Stimulated activated CD4-positive, alpha-beta T cell treated with anti-CD3 and anti-CD28 coated beads, TNF-alpha, amount 100 ng/mL, for 1 hour (primary cell): ENCODE measurements around the gene CORO2A.
"Not testable (repeated sequence)": the region's sequence is repeated elsewhere in the genome, so short reads cannot be mapped to it uniquely, and the experiment has no call there.

Experiments used
- DNase-seq, 3 donors: peaks; one replicate each; pipeline ENCODE4 v3.0.0-alpha.2; 2020; ENCODE audit warnings: low read depth in 3 of 3, low spot score in 1 of 3

Gene CORO2A

DNA sequence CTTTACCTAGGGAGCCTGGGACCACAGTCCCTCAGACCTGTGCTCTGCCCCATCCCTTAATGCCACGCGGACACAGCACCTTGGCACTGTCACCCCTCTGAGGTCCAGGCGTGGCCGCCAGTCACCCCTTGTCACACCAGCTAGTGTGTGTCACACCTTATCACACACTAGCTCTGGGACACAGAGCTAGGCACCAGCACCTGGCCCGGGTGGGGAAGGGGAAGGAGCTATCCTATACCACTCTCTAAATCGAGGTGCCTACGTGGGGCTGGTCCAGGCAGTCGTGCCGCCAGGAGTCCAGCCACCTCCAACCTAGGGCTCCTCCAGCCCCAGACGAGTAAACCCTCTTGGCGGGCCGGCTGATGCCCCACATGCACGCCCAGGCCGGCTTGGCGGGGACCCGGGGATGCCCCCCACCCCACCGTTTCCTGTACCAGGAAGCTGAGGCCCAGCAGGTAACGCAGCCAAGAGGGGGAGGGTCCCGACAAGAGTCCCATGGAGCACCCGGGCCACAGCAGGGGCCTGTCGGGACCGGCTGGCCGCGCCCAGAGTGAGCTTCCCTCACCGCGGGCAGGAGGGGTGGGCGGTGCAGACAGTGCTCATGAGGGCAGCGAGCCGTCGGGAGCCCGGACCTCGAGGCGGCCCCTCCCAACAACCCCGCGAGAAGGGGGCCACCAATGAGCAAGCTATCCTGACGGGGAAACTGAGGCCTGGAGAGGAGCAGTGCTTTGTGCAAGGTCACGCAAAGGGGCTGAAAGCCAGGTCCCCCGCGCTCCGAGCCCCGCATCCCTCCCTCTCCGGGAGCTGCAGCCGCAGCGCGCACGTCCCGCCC lies 550 bp downstream of the CORO2A start:
- DNase-seq = peak in 1 of 3 donors; percentile 10

GRCh38 chr9:98191181-98191608 lies 1.2 kb downstream of the CORO2A start:
- no peak for DNase-seq

- no peak for DNase-seq
These were observed 1.7 kb downstream of the CORO2A start for GRCh38 chr9:98190757-98191105.

- DNase-seq = no peak
These were observed 3.0 kb downstream of the CORO2A start for GRCh38 chr9:98189412-98189811.

GRCh38 chr9:98187926-98188325 lies 4.5 kb downstream of the CORO2A start:
- no peak for DNase-seq

GRCh38 chr9:98186236-98186635 lies 6.2 kb downstream of the CORO2A start:
- DNase-seq = no peak

DNA sequence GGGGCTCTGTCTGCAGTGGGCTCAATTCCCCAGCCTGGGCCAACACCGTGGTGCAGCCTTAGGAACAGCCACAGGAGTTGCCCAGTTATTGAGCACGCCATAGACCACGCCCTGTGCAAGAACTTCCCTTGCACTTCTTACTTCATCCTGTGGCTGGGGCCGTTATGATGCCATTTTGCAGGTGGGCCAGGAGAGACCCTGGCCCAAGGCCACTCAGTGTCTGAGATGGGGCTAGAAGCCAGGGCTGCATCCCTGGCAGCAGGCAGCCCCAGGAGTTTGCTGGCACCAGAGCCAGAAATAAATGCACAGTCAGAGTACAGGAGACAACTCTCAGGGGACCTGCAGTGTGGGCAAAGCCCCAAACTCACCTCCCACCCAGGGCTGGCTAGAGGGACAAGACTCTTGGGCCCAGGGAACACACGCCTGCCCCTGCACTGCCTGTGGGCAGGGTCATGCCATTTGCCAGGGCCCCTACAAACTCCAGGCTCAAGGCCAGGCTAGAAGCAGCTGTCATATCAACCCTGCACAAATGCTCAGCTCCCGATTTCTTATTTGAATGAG lies 6.7 kb downstream of the CORO2A start:
- DNase-seq = no peak

DNA sequence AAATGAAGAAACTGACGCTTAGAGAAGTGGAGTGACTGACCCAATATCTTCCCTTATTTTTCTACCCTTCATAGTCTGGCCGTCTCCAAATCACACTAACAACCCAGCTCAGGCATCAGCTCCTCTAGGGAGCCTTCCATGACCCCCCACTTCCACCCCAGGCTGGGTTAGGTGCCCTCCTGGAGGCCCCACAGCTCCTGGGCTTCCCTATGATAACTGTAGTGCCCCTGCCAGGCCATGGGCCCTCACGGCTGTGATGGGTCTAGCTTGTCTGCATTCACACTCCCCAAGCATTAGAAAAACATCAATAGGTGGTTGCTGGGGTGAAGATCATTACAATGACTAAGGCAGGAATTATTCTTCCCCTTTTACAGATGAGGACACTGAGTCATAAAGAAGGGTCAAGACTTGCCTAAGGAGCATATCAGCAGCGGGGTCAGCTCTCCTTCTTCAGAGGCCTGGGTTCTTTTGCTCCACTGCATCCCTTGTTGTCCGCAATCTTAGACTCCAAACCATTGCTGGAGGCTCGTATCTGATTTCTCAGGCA lies 7.3 kb downstream of the CORO2A start:
- no peak for DNase-seq

DNA sequence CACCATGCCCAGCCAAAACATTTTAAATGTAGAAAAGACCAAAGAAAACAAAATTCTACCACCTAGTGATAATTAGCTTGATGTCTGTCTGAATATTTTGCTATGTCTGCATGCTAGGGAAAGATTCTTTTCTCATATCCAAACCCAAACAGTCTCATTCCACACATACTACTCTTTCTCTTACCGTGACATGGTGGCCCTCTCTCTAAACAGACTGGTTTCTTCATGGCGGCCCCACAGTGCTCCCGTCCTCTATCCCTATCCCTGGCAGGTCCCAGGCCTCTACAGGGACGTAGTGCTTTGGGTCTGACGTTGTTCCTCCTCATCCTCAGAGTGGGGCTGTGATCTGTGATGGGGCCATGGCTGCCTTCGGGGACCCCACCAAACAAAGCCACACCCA lies 8.1 kb downstream of the CORO2A start:
- no peak for DNase-seq

- DNase-seq = no peak
These were observed 9.4 kb downstream of the CORO2A start for GRCh38 chr9:98182889-98183599.

GRCh38 chr9:98182069-98182820 lies 10.2 kb downstream of the CORO2A start:
- no peak for DNase-seq

GRCh38 chr9:98181746-98182068 lies 10.7 kb downstream of the CORO2A start:
- DNase-seq = no peak

DNA sequence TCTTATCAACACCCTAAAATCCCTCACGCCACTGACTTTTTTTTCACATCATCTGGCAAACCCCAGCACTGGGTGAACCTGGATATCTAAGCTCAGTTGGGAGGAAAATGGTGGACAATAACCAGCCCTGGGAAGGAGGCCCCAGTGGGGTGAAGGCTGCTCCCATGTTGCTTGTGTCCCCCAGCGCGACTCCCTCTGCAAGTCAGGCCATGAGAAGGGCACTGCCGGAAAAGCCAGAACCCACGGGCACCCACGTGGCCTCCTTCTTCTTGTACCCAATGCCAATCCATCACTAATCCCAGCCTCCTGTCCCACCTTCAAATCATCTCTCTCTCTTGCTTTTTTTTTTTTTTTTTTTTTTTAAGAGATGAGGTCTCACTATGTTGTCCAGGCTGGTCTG lies 11.4 kb downstream of the CORO2A start:
- no peak for DNase-seq

GRCh38 chr9:98178874-98179850 lies 13.3 kb downstream of the CORO2A start:
- DNase-seq = no peak

GRCh38 chr9:98176391-98177259 lies 15.8 kb downstream of the CORO2A start:
- DNase-seq = no peak

- no peak for DNase-seq
These were observed 16.7 kb downstream of the CORO2A start for GRCh38 chr9:98175762-98176161.

- DNase-seq = no peak
These were observed 17.3 kb downstream of the CORO2A start for GRCh38 chr9:98175028-98175569.

DNA sequence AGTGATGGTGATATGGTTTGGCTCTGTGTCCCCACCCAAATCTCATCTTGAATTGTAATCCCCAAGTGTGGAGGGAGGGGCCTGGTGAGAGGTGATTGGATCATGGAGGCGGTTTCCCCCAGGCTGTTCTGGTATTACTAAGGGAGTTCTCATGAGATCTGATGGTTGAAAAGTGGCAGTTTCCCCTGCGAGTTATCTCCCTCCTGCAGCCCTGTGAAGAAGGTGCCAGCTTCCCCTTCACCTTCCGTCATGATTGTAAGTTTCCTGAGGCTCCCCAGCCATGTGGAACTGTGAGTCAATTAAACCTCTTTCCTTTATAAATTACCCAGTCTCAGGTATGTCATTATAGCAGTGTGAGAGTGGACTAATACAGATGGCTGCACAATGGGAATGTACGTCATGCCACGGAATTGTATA lies 17.9 kb downstream of the CORO2A start:
- not testable (repeated sequence) for DNase-seq

- DNase-seq = no peak
These were observed 19.3 kb downstream of the CORO2A start for GRCh38 chr9:98173181-98173580.
